Measurements from ENCODE around the gene HOGA1.

HOGA1 gene

GRCh38 chr10:97618733-97619132 is 34.5 kb downstream of the HOGA1 start:
- no peak overlapping the region for H3K4me3 ChIP-seq (ENCODE audit: low read depth, low read length)
- no peak for DNase-seq (ENCODE audit: low read depth, low spot score)
- TF ChIP-seq CTCF (IDR thresholded peaks at IDR 0.05; ENCODE audit: low read depth, low read length), result no peak
- in situ Hi-C loops (cut with HindIII; ENCODE audit: low sequenced_read_pairs), result no loop called here

- no peak overlapping the region for H3K4me3 ChIP-seq (ENCODE audit: low read depth, low read length)
- in situ Hi-C loops (cut with HindIII; ENCODE audit: low sequenced_read_pairs), result no loop called here
- TF ChIP-seq CTCF (IDR thresholded peaks at IDR 0.05; ENCODE audit: low read depth, low read length), result no peak
- no peak for DNase-seq (ENCODE audit: low read depth, low spot score)
Measured at GRCh38 chr10:97623277-97623676, 39.1 kb downstream of the HOGA1 start.

- TF ChIP-seq CTCF (IDR thresholded peaks at IDR 0.05; ENCODE audit: low read depth, low read length), result no peak
- in situ Hi-C loops (cut with HindIII; ENCODE audit: low sequenced_read_pairs), result no loop called here
- no peak for DNase-seq (ENCODE audit: low read depth, low spot score)
- no peak overlapping the region for H3K4me3 ChIP-seq (ENCODE audit: low read depth, low read length)
Measured at GRCh38 chr10:97627731-97628130, 43.5 kb downstream of the HOGA1 start.

- no peak overlapping the region for H3K4me3 ChIP-seq (ENCODE audit: low read depth, low read length)
- no peak for TF ChIP-seq CTCF (IDR thresholded peaks at IDR 0.05; ENCODE audit: low read depth, low read length)
- in situ Hi-C loops (cut with HindIII; ENCODE audit: low sequenced_read_pairs), result no loop called here
- DNase-seq (ENCODE audit: low read depth, low spot score), result no peak
Measured at GRCh38 chr10:97628228-97628627, 44.0 kb downstream of the HOGA1 start.

GRCh38 chr10:97629289-97629688 is 45.1 kb downstream of the HOGA1 start:
- DNase-seq (ENCODE audit: low read depth, low spot score), result no peak
- TF ChIP-seq CTCF (IDR thresholded peaks at IDR 0.05; ENCODE audit: low read depth, low read length), result no peak
- no peak overlapping the region for H3K4me3 ChIP-seq (ENCODE audit: low read depth, low read length)
- in situ Hi-C loops (cut with HindIII; ENCODE audit: low sequenced_read_pairs), result no loop called here

- no peak for TF ChIP-seq CTCF (IDR thresholded peaks at IDR 0.05; ENCODE audit: low read depth, low read length)
- no peak overlapping the region for H3K4me3 ChIP-seq (ENCODE audit: low read depth, low read length)
- in situ Hi-C loops (cut with HindIII; ENCODE audit: low sequenced_read_pairs), result no loop called here
- DNase-seq (ENCODE audit: low read depth, low spot score), result no peak
Measured at GRCh38 chr10:97631098-97631497, 46.9 kb downstream of the HOGA1 start.
